HG02678 (cell line): ENCODE measurements around the gene ZSWIM4.

Source experiments
- ATAC-seq: cut with Tn5 transposase; IDR thresholded peaks from one replicate; pipeline ENCODE4 v1.9.1; 2021; ENCODE audit warnings: mild to moderate bottlenecking, moderate library complexity; ENCODE audit not compliant: unreplicated experiment

Gene ZSWIM4

DNA sequence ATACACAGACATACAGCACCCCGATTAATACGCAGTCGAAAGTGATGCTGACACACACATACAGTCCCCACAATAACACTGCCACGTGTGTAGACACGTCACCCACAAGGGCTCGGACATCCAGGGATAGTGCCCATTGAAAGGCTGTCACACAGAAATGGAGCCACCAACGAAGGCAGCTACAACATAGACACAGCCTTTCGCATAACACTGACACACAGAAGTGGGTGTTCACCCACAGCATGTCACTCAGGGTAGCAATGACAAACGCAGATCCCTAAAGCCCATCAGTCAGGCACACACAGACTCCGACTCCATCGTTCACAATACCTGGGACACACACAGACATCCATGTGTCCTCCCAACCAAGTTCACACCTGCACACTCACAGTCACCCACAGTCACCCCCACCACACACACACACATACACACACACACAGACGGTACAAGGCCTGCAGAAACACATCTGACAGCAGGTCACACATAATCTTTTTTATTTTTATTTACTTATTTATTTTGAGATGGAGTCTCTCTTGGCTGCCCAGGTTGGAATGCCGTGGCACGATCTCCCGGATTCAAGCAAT lies 71.3 kb downstream of the ZSWIM4 start:
- ATAC-seq = no peak

DNA sequence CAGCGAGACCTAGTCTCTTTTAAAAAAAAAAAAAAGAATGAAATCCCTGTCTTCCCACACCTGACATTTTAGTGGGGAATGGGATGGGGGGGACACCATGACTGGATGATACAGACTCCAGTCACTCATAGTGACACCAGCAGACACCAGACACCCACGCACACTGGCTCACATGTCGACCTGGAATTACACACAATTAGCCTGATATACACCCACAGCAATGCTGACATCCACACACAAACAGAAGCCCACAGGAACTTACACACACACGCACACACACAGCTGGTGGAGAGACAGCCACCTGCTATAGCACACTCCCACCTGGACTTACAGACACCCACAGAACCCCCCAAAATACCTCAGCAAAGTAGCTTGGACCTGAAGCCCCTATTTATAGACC lies 73.4 kb downstream of the ZSWIM4 start:
- ATAC-seq = no peak

DNA sequence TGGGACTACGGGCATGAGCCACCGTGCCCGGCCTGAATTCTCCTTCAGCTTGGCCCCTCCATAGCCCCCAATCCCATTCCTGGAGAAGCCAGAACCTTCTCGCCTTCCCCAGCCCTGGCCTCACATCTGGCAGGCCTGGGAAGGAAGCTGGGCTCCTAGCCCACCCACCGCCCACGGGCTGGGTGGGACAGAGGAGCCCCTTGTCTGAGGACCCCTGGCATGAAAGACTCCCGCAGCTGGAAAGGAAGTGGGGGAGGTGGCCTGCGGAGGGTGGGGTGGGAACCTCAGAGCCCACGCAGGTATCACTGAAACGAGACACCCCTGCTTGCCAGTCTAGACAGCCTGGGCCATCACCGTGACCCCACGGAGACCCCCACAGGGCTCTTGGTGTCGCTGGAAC lies 74.0 kb downstream of the ZSWIM4 start:
- no peak for ATAC-seq

DNA sequence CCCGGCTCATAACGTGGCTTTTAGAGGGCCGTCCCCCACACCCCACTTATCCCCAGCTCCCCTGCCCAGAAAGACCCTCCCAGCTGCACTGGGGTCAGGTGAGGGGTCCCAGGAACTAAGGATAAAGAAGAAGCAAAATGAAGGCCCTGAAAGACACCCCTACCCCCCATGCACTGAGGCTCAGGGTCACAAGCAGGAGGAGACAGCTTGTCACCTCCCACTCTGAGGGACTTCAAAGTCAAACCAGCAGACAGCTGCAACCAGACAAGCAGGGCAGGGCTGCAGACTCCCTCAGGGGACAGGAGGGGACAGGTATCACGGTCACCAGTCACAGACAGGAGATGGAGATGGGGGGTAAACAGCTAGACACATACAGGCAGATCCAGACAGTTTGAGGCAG lies 75.6 kb downstream of the ZSWIM4 start:
- no peak for ATAC-seq

DNA sequence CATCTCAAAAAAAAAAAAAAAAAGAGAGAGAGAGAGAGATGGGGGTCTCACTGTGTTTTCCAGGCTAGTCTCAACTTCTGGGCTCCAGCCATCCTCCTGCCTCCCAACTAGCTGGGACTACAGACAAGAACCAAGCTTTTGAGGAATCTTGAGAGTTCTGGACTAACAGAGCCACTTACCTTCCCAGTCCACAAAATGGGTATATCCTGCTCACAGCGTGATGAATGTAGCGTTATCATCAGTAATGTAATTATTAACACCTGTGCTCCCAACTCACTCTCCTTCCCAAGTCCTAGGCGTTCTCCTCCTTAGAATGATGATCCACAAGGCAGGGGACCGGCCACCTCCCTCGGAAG lies 77.1 kb downstream of the ZSWIM4 start:
- ATAC-seq = no peak

DNA sequence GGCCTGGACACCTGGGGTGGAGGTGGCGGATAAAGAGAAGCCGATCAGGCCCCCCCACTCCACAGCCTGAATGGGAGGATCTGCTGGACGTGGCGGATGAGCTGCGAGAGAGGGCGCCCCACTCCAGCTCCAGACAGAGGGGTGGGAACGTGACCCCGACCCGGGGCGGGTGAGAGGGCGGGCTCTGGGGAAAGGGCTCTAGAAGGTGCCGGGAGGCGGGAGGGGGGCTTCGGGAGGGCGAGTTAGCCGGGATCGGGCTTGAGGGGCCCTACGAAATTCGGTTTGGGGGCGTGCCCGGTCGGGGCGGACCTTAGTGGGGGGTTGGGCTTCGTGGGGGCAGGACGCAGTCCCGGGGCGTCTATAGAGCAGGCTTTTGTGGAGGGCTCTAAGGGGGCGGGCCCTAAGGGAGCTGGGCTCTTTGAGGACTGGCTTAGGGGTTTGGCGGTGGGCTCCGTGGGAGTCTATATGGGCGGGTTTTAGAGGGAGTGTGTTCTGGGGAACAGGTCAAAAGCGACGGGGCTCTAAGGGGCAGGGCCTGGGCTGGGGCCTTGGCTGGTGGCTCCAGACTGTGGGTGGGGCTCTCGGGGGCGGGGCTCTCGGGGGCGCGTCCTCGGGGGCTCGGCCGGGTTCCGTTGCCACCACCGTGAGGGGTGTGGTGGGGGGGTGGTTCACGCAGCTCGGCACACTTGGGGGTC lies 77.6 kb downstream of the ZSWIM4 start:
- no peak for ATAC-seq

DNA sequence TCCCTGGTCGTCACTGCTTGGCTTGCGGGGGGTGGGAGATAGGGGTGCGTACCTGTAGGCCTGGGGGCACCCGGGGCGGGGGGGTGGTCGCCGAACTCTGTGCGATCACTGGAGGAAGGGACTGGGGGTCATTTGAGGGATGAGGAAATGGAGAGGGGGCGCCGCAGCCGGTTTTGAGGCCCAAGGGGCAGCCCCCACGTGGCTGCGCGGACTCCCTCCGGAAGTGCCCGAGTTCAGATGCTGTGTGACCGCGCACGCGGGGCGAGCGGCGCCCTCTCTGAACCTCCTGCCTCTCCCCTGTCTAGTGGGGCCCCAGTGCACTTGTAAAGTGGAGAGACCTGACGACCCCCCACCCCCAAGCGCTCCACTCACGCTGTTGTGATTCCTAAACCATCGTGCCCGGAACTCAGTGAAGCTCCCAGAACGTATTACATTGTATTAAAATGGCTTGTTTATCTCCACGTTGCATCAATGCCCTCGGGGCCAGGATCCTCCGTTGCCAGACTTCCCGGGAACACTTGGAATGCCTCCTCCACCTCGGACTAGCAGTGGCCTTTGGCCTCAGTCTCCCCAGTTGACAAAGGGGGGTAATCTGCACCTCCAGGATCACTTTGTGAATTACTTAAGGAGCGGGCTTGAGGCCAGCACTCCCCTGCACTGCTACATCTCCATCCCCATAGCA lies 78.7 kb downstream of the ZSWIM4 start:
- no peak for ATAC-seq

DNA sequence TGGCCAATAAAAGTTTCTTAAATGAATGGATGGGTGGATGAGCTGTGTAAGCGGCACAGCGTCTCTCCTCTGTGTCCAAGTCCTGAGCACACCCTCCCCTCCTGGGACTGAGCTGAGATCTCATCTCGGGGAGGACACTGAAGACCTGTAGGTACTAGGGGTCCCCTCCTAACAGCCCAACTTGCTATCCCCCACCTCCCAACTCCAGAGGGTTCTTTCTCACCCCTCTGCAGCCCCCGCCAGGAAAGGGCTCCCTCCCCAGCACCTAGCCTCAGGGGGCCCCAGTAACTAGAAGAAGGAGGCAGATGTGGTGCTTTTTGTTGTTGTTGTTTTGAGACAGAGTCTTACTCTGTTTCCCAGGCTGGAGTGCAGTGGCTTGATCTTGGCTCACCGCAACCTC lies 80.6 kb downstream of the ZSWIM4 start:
- ATAC-seq = no peak

DNA sequence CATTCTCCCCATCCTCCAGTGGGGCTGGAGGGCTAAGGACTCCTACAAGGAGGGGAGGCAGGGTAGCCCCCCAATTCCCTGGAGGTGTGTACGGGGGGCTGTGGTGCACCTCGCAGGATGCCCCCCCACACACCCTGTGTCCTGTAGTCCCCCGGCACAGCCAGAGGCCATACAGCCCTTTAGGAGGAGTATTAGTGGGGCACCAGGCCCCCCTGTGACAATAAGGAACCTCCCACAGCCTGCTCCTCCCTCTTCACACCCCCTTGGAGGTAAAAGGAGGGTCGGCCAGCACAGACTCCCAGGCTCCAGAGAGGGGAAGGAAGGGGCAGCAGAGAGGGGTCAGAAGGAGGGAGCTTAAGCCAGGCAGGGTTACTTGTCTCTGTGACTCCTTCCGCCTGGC lies 81.6 kb downstream of the ZSWIM4 start, which contains the start of gene NANOS3:
Gene NANOS3 (plus strand): TSS at position 301 of the 400 bp plus-strand sequence. CDS start 115 bp downstream, outside the sequence.
- ATAC-seq = no peak

DNA sequence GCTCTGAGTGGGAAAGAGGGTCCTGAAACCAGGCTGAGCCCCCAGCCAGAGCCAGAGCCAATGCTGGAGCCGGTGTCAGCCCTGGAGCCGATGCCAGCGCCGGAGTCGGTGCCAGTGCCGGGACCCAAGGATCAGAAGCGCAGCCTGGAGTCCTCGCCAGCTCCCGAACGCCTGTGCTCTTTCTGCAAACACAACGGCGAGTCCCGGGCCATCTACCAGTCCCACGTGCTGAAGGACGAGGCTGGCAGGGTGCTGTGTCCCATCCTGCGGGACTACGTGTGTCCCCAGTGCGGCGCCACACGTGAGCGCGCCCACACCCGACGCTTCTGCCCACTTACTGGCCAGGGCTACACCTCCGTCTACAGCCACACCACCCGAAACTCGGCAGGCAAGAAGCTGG lies 82.1 kb downstream of the ZSWIM4 start:
- no peak for ATAC-seq

DNA sequence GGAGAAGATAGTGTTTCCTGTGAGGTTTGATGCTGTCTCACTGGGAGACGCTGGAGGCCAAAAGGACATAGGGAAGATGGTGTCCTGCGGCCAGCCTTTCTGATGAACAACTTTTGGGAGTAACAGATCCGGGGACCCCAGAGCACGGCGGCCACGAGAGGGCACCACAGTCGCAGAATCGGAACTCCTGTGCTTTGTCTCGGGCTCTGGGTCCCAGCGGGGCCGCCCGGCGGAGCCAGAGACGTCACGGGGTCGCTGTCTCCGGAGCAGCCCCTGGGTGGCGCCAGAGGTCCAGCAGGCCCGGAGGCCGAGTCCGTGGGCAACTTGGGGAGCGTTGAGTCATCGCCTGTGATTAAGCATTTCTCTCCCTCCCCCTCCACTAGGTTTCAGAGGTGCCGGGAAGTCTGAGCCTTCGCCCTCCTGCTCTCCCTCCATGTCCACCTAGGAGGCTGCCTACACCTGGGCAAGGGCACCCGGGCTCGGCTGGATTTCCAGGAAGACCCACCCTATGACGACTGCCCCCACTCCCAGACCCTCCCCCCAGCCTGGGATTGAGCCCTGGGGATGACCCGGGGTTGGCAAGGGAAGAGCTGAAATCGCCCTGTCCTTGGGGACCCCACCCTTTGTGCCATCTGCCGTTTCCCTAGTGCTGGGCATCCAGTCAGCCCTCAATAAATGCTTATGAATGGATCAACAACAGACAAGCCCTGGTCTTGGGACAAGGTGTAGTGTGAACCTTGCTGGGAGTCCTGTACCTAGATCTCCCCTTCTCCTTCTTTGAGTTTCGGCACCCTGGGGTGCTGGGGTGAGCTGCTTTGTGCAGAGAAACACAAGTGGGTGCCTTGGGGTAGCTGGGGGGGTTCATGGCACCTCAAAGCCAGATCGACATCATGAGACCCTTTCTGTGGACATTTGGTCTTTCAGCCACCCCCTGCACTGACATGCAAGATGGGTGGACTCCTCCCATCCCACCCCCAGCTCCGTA lies 85.1 kb downstream of the ZSWIM4 start:
- peak; percentile 77 for ATAC-seq

DNA sequence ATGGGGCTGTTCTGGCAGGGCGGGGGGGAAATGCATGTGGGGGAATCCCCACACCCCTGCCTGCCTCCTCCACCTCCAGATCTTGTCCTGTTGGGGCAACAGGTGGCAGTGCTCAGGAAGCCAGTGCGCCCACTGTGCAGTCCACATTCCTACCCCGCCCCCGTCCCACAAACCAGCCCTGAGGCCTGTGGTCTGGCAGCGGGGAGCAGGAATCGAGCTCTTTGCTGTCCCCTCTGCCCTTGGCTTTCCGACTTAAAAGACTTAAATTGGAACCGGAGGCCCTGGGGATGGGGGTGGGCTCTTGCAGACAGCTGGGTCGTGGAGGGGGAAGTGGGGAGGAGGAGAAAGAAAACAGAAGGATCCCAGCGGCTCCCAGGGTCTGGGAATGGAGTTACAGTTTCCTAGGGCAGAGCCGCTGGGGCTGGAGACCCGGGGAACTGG lies 86.0 kb downstream of the ZSWIM4 start:
- ATAC-seq = no peak
